ENCODE measurements around the gene MAD1L1.

MAD1L1 gene

GRCh38 chr7:2009541-2010001, 223.2 kb downstream of the MAD1L1 start:
- Mint-ChIP-seq H3K4me1 (peaks cover 59% of the 10 kb centered on the region), H3K27me3 (ENCODE audit: low read depth, poor library complexity) (no peaks in the 10 kb centered on the region), H3K27ac (no peak overlapping the region), H3K36me3 (ENCODE audit: low read depth) (peaks cover 8% of the 10 kb centered on the region), H3K9me3 (no peaks in the 10 kb centered on the region), H3K4me3 (no peak overlapping the region)
- no peak for TF ChIP-seq CTCF (IDR thresholded peaks at IDR 0.05)
- no peak for DNase-seq

- Mint-ChIP-seq H3K27ac (no peak overlapping the region), H3K4me1 (peaks cover 59% of the 10 kb centered on the region), H3K36me3 (ENCODE audit: low read depth) (peaks cover 8% of the 10 kb centered on the region), H3K27me3 (ENCODE audit: low read depth, poor library complexity) (no peaks in the 10 kb centered on the region), H3K9me3 (no peaks in the 10 kb centered on the region), H3K4me3 (no peak overlapping the region)
- no peak for TF ChIP-seq CTCF (IDR thresholded peaks at IDR 0.05)
- DNase-seq = peak; percentile 1
These were observed 223.7 kb downstream of the MAD1L1 start for GRCh38 chr7:2008936-2009540.

GRCh38 chr7:2008101-2008935, 224.4 kb downstream of the MAD1L1 start:
- peaks cover 7% of the 10 kb centered on the region for H3K36me3 Mint-ChIP-seq (ENCODE audit: low read depth)
- peak; percentile 1 for DNase-seq
- H3K27ac Mint-ChIP-seq = peak overlapping the region; percentile 85
- H3K9me3 Mint-ChIP-seq = no peaks in the 10 kb centered on the region
- no peak overlapping the region for H3K4me3 Mint-ChIP-seq
- H3K4me1 Mint-ChIP-seq = peaks cover 57% of the 10 kb centered on the region
- TF ChIP-seq CTCF (IDR thresholded peaks at IDR 0.05) = no peak
- H3K27me3 Mint-ChIP-seq (ENCODE audit: low read depth, poor library complexity) = no peaks in the 10 kb centered on the region

- H3K27me3 Mint-ChIP-seq (ENCODE audit: low read depth, poor library complexity) = no peaks in the 10 kb centered on the region
- H3K27ac Mint-ChIP-seq = peak overlapping the region; percentile 85
- DNase-seq = peak; percentile 0
- H3K4me1 Mint-ChIP-seq = peaks cover 54% of the 10 kb centered on the region
- H3K9me3 Mint-ChIP-seq = no peaks in the 10 kb centered on the region
- H3K36me3 Mint-ChIP-seq (ENCODE audit: low read depth) = no peaks in the 10 kb centered on the region
- no peak overlapping the region for H3K4me3 Mint-ChIP-seq
- TF ChIP-seq CTCF (IDR thresholded peaks at IDR 0.05) = no peak
These were observed 225.2 kb downstream of the MAD1L1 start for GRCh38 chr7:2007551-2007950.

- H3K4me1 Mint-ChIP-seq = peaks cover 54% of the 10 kb centered on the region
- no peaks in the 10 kb centered on the region for H3K27me3 Mint-ChIP-seq (ENCODE audit: low read depth, poor library complexity)
- no peaks in the 10 kb centered on the region for H3K9me3 Mint-ChIP-seq
- DNase-seq = peak; percentile 16
- no peaks in the 10 kb centered on the region for H3K36me3 Mint-ChIP-seq (ENCODE audit: low read depth)
- TF ChIP-seq CTCF (IDR thresholded peaks at IDR 0.05) = no peak
- H3K27ac Mint-ChIP-seq = no peak overlapping the region
- H3K4me3 Mint-ChIP-seq = no peak overlapping the region
These were observed 225.8 kb downstream of the MAD1L1 start for GRCh38 chr7:2006921-2007381.

All from nephron progenitor cell (in vitro differentiated cells).